HEK293T (cell line): ENCODE results near the gene CNOT6.

Source experiments
- CTCF ChIA-PET: fragments of 350-600 bp; formaldehyde crosslinking; extraction: SDS; loops from one replicate; lab custom pipeline; 2021; ENCODE audit warnings: antibody characterized with exemption, inconsistent platforms; lab: Yijun Ruan, JAX
- POLR2A ChIA-PET: fragments of 350-600 bp; formaldehyde crosslinking; extraction: SDS; loops from one replicate; lab custom pipeline; 2020; ENCODE audit warnings: antibody characterized with exemption, inconsistent platforms; lab: Yijun Ruan, JAX
- DNase-seq: peaks from one replicate; pipeline ENCODE4 v3.0.0; 2012; ENCODE audit warnings: mixed read lengths; ENCODE audit errors: extremely low spot score
- ARNT ChIP-seq: fragments of 450-650 bp; IDR thresholded peaks from 2 replicates; pipeline ENCODE4 v1.6.1; 2017; ENCODE audit warnings: mild to moderate bottlenecking
- BHLHE40 ChIP-seq: fragments of 450-650 bp; IDR thresholded peaks from 2 replicates; pipeline ENCODE4 v1.6.1; 2016; ENCODE audit warnings: mild to moderate bottlenecking, moderate library complexity, borderline replicate concordance
- CTBP1 ChIP-seq: fragments of 450-650 bp; IDR thresholded peaks from 2 replicates; pipeline ENCODE4 v1.6.1; 2016; ENCODE audit warnings: borderline replicate concordance
- ELF4 ChIP-seq: fragments of 450-650 bp; IDR thresholded peaks from 2 replicates; pipeline ENCODE4 v1.6.1; 2017; ENCODE audit warnings: antibody characterized with exemption
- FOXA1 ChIP-seq: fragments of 450-650 bp; IDR thresholded peaks from 2 replicates; pipeline ENCODE4 v1.6.1; 2016; ENCODE audit warnings: mild to moderate bottlenecking
- FOXK2 ChIP-seq: fragments of 450-650 bp; IDR thresholded peaks from 2 replicates; pipeline ENCODE4 v1.6.1; 2016; ENCODE audit warnings: mild to moderate bottlenecking
- FOXM1 ChIP-seq: fragments of 450-650 bp; IDR thresholded peaks from 2 replicates; pipeline ENCODE4 v1.6.1; 2017; ENCODE audit warnings: mild to moderate bottlenecking, borderline replicate concordance
- HDGF ChIP-seq: fragments of 450-650 bp; IDR thresholded peaks from 2 replicates; pipeline ENCODE4 v1.6.1; 2017; ENCODE audit warnings: antibody characterized with exemption, borderline replicate concordance
- L3MBTL2 ChIP-seq: fragments of 450-650 bp; conservative IDR thresholded peaks from 2 replicates; pipeline ENCODE4 v1.6.1; 2016; ENCODE audit warnings: mild to moderate bottlenecking
- LEF1 ChIP-seq: fragments of 450-650 bp; IDR thresholded peaks from 2 replicates; pipeline ENCODE4 v1.6.1; 2017; ENCODE audit warnings: mild to moderate bottlenecking, borderline replicate concordance
- NFRKB ChIP-seq: fragments of 450-650 bp; IDR thresholded peaks from 2 replicates; pipeline ENCODE4 v1.6.1; 2016; ENCODE audit warnings: mild to moderate bottlenecking, moderate library complexity
- SP1 ChIP-seq: fragments of 450-650 bp; IDR thresholded peaks from 2 replicates; pipeline ENCODE4 v1.6.1; 2017
- SUZ12 ChIP-seq: fragments of 450-650 bp; IDR thresholded peaks from 2 replicates; pipeline ENCODE4 v1.6.1; 2016; ENCODE audit warnings: mild to moderate bottlenecking
- TARDBP ChIP-seq: fragments of 450-650 bp; IDR thresholded peaks from 2 replicates; pipeline ENCODE4 v1.6.1; 2016
- ZNF384 ChIP-seq: fragments of 450-650 bp; IDR thresholded peaks from 2 replicates; pipeline ENCODE4 v1.6.1; 2016
- TF ChIP-seq, protein P1 (sequence below): fragments of 450-650 bp; IDR thresholded peaks from 2 replicates; pipeline ENCODE4 v1.6.1; 2016

The CNOT6 gene

DNA sequence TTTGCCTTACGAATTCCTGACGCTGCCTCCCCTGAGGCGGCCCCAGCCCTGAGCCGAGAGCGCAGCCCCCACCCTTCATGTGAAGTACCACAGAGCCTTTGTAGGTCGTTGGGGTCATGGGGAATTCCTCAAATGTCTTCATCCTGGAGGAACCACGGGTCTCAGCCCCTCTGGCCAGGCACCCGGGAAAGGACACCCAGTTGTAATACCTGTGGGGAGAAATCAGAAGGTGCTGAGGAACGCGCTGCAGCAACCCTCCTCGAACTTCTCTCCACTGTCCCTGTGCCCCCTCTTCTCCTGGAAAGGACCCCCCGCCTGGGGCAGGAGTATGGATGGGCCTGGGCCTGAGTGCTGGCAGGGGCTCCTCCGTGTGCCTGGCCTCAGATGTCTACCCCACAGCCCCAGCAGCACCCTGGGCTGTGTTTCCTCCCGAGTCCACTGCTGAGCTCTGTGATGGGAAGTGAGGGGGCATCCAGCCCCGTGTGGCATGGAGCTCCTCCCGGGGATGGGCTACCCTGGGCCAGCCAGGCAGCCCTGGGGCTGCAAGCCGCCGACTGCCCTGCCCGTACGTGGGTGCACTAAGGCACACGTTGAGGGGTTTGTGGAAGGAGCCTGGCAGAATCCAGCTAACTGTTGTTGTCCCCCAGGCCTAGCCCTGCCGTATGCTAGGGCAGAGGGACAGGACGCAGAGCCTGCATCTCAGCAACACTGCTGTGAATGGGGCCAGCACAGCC, 115.8 kb downstream of the CNOT6 start:
- no peak for TF ChIP-seq L3MBTL2
- no peak for TF ChIP-seq FOXK2
- no peak for TF ChIP-seq CTBP1
- TF ChIP-seq ZNF384, result no peak
- no peak for TF ChIP-seq FOXM1
- TF ChIP-seq HDGF, result no peak
- no peak for TF ChIP-seq NFRKB
- no peak for TF ChIP-seq BHLHE40
- TF ChIP-seq SP1, result no peak
- no peak for TF ChIP-seq SUZ12
- no peak for TF ChIP-seq FOXA1
- TF ChIP-seq, protein P1, sequence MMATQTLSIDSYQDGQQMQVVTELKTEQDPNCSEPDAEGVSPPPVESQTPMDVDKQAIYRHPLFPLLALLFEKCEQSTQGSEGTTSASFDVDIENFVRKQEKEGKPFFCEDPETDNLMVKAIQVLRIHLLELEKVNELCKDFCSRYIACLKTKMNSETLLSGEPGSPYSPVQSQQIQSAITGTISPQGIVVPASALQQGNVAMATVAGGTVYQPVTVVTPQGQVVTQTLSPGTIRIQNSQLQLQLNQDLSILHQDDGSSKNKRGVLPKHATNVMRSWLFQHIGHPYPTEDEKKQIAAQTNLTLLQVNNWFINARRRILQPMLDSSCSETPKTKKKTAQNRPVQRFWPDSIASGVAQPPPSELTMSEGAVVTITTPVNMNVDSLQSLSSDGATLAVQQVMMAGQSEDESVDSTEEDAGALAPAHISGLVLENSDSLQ, result no peak
- TF ChIP-seq ARNT, result no peak
- no peak for TF ChIP-seq TARDBP
- no peak for TF ChIP-seq ELF4
- CTCF ChIA-PET, result interaction anchor here (0.7 kb wide), 1 partner anchor 9 kb away, joined by 4 read pairs; no protein-coding TSS in a partner anchor
- POLR2A ChIA-PET, result no interaction called here
- no peak for DNase-seq

DNA sequence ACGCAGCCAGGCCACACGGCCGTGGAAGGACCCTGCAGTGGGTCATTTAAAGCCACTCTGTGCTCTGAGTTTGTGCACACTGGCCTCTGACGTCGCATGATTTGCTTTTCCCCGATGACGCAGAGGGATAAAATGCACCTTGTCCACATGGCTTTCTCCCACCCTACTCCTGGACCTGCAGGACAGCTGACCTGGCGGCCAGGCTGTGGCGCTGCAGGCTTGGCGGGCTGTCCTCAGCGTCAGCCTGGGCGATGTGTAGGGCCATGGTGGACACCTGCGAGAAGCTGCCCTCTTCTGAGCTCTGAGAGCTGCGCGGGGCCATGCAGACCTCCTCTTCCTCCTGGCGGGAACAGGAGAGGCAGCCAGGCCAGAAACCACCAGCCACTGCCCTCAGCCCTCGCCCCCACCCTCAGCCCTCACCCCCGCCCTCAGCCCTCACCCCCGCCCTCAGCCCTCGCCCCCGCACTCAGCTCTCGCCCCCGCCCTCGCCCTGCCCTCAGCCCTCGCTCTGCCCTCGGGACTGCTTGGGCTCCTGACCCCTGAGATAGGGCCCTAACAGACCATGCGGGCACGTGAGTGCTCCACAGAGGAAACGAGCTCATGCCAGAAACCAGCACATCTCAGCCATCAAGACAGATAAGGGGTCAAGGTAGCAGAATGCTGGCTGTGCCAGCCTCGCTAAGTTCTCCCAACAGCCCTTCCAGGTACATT, 117.1 kb downstream of the CNOT6 start:
- ChIA-PET POLR2A (no interaction called here), CTCF (interaction anchor here (0.8 kb wide), 1 partner anchor 116 kb away, joined by 3 read pairs; no protein-coding TSS in a partner anchor)
- DNase-seq, result no peak
- TF ChIP-seq FOXK2 (no peak), HDGF (no peak), L3MBTL2 (no peak), FOXA1 (no peak), ARNT (no peak)

DNA sequence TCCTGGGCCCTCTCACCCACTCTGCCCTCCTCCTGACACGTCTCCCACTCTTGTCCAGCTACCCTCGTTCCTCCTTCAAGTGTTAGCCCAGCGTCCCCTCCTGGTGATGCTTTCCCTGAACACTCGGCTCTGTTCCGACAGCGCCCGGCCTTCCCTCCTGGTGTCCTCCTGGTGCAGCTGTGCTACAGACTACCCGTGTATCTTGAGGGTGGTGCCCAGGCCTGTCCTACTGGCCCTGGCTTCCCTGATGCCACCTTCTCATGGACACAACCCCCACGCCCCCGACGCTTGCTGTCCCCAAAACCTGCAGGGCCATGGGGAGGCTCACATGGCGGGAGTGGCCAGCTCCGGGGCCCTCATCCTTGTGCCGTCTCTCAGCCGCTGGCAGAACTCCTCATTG, 118.5 kb downstream of the CNOT6 start:
- no peak for TF ChIP-seq FOXA1
- TF ChIP-seq SUZ12, result no peak
- no peak for TF ChIP-seq SP1
- TF ChIP-seq BHLHE40, result no peak
- TF ChIP-seq ARNT, result no peak
- TF ChIP-seq LEF1, result no peak
- no peak for TF ChIP-seq NFRKB
- no peak for TF ChIP-seq FOXK2
- no peak for TF ChIP-seq L3MBTL2
- no peak for TF ChIP-seq HDGF
- TF ChIP-seq TARDBP, result no peak
- TF ChIP-seq ELF4, result no peak
- no peak for TF ChIP-seq CTBP1
- no peak for TF ChIP-seq FOXM1
- ChIA-PET POLR2A (no interaction called here), CTCF (no interaction called here)
- DNase-seq, result no peak

DNA sequence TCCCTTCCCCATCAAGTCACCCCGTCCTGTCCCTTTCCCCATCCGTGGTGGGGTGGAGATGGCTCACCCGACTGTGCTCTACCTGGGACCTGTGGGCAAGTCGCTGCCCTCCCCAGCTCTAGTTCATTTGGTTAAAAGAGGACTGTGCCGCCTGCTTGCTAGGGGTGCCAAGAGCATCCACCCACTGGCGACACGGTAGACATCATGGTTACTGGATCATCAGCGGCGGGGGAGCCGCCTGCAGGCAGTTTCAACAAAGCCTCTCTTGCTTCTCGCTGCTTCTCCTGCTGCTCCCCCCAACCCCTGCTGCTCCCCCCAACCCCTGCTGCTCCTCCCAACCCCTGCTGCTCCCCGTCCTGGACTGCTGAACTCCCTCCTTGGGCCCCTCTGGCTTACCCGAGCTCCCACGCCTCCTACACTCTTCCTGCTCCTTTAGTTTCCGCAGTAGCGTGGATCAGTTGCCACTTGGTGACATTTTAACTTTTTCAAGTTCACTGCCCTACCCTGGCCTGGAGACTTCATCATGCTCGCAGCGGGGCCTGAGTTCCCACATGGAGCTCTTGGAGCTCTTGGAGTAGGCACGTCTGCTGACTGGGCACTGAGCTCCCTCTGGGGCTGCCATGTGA, 119.1 kb downstream of the CNOT6 start:
- no peak for TF ChIP-seq ARNT
- TF ChIP-seq ELF4, result no peak
- DNase-seq, result no peak
- ChIA-PET POLR2A (no interaction called here), CTCF (no interaction called here)

DNA sequence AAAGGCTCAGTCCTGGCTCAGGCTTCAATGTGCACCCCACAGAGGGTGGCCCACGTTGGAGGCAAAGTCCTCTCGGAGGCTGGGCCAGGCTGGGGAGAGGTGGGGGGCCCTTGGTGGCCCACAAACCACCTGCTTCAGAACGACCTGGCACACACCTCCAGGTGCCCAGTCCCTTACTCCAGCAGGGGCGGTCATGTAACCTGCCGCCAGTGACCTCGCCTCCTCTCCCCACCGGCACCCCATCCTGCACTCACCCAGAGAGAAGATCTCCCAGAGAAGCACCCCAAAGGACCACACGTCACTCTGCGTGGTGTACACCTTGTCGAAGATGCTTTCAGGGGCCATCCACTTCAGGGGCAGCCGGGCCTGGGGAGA, 119.6 kb downstream of the CNOT6 start:
- no peak for TF ChIP-seq FOXA1
- TF ChIP-seq LEF1, result no peak
- no peak for TF ChIP-seq ELF4
- no peak for TF ChIP-seq FOXM1
- no peak for TF ChIP-seq CTBP1
- TF ChIP-seq ARNT, result no peak
- TF ChIP-seq TARDBP, result no peak
- no peak for TF ChIP-seq BHLHE40
- TF ChIP-seq HDGF, result no peak
- TF ChIP-seq L3MBTL2, result no peak
- TF ChIP-seq, protein P1, result no peak
- TF ChIP-seq NFRKB, result no peak
- ChIA-PET CTCF (no interaction called here), POLR2A (no interaction called here)
- DNase-seq, result no peak

DNA sequence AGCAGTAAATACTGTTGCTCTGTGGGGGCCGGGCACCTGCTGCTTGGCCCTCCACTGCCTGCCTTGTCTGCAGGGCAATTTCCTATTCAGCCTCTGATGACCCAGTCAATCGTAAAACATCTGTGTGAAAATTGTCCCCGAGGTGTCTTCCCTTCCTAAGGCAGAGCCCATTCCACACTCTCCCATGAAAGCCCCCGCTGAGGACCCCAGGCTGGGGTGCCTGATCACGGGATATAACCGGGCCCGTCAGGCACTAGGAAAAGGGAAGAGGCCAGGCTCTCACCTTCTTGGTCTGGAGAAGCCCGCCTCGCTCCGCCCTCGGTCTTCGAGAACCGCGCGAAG, 124.3 kb downstream of the CNOT6 start:
- ChIA-PET POLR2A (interaction anchor here (1.1 to 1.9 kb wide), 3 partner anchors 9 to 16 kb away, joined by 5 to 10 read pairs (median 6); no protein-coding TSS in a partner anchor), CTCF (interaction anchor here (1.0 to 1.6 kb wide), 8 partner anchors 9 to 105 kb away, joined by 3 to 11 read pairs (median 4); partner anchors contain the start of gene FLT4)
- DNase-seq, result peak; percentile 32
- TF ChIP-seq L3MBTL2 (0 out of 2 replicates have a peak, but pooled peaks have one; percentile 22), TARDBP (no peak), SP1 (no peak)
